Myocyte (in vitro differentiated cells): ENCODE results near the gene TSEN54. TPM values are rescaled to one million over a fixed set of nuclear protein-coding genes. Genes with fewer than 3 reads are reported as not detected.
A peak's percentile ranks its signal among the peaks of the same experiment; 100 is the strongest.

Source experiments
- DNase-seq: peaks from one replicate; pipeline ENCODE4 v3.0.0-alpha.2; 2012; ENCODE audit warnings: low read depth
- total RNA-seq: library from RNA; depleted of rRNA; stranded (reverse); fragments of >200 nt; gene quantifications from 2 replicates; pipeline ENCODE4 v1.2.3, GENCODE V29; 2014

TSEN54 gene
- total RNA-seq, 1 donor from 2014 or later, result 28.2 TPM

- DNase-seq, result no peak
These were observed 12.4 kb upstream of the TSEN54 start for GRCh38 chr17:75503976-75504346.

GRCh38 chr17:75504347-75505151 lies 11.8 kb upstream of the TSEN54 start:
- peak; percentile 85 for DNase-seq

DNA sequence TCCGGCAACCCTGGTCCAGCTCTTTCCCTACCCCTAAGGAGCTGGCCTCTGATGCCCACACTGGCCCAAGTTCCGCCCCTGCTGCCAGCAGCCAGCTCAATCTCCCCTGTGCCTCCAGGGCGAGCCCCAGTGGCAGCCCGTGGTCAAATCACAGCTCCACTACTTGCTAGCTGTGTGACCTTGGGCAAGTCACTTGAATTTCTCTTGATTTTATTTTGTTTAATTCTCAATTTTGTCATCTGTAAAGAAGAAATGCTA lies 11.2 kb upstream of the TSEN54 start:
- no peak for DNase-seq

- DNase-seq, result no peak
These were observed 10.7 kb upstream of the TSEN54 start for GRCh38 chr17:75505640-75506039.

GRCh38 chr17:75506134-75506533 lies 10.2 kb upstream of the TSEN54 start:
- DNase-seq, result no peak

DNA sequence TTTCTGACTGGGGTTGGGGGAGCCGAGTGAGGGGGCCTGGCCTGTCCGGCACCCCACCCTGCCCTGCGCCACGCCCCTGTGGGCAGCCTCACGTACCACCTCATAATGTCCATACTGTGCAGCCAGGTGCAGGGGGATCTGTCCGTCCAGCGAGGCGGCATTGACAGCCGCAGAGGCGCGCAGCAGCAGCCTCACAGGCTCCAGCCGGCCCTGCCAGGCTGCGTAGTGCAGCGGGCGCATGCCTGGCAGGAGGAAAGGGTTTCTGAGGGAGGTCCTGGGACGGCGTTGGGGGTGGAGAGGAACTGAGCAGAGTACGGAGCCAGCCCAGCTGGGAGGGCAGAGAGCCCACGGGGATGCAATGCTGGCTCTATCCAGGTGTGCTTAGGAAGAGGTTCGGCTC lies 9.4 kb upstream of the TSEN54 start:
- DNase-seq, result no peak

GRCh38 chr17:75507733-75508719 lies 8.3 kb upstream of the TSEN54 start:
- no peak for DNase-seq

DNA sequence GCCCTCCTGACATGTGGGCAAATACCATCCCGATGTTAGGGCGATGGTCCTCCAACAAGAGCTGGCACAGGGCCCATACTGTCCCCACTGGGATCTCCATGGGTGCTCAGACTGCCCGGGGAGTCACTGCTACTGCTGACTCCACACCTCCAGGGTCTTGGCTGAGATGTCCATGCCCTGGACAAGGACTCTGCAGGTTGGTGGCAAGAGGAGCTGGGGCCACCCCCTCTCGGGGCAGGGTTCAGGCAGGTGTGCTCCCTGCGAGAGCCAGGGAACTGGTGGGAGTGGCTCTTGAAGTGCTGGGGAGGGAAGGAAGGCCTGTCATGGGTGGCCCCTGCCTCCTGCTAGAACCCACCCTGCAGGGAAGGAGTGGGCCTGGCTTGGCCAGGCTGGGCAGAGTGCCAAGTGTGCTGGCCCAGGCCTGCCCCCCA lies 7.4 kb upstream of the TSEN54 start:
- no peak for DNase-seq

DNA sequence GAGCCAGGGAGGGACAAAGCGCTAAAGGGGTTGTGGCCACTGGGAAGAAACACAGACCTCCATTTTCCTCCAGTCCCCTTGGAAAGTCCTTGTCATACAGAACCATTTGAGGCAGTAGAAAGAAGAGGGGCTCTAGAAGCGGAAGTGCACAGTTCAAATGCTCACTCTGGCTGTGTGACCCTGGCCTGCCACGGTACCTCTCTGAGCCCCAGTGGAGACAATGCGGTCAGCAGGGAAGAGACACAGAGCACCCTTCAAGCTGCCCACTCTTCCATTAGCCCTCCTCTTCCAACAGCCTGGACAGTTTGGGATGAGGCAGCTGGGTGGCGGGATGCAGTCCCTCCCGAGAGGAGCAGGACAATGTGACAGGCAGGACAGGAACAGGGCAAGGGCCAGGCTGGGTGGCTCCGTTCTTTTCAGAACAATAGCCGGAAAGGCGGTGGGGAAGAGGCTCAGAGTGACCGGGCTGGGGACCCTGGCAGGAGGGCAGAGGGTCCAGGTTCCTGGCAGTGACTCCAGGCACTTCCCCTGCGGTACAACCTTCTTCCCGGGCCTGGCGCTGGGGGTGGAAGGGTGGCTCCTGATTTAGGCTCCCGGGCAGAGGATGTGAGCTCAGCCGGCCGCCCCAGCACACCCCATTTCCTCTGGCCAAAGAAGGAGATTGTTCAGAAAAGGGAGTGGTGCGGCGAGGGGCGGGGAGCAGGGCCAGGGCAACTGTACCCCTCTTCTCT lies 6.6 kb upstream of the TSEN54 start:
- DNase-seq, result no peak

DNA sequence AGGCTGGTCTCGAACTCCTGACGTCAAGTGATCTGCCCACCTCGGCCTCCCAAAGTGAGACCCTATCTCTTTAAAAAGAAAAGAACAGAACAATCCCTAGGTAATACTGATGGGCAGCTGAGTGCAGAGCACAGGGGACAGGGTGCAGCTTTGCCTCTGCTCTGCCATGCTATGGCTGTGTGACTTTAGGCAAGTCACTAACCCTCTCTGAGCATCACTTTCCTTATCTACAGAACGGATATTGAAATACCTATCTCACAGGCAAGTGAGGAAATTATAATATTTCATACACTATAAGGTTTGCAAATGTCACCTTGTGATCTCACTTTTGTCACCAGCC lies 5.1 kb upstream of the TSEN54 start:
- DNase-seq, result no peak

- DNase-seq, result no peak
These were observed 4.4 kb upstream of the TSEN54 start for GRCh38 chr17:75511610-75512575.

- DNase-seq, result no peak
These were observed 3.2 kb upstream of the TSEN54 start for GRCh38 chr17:75512926-75513640.

DNA sequence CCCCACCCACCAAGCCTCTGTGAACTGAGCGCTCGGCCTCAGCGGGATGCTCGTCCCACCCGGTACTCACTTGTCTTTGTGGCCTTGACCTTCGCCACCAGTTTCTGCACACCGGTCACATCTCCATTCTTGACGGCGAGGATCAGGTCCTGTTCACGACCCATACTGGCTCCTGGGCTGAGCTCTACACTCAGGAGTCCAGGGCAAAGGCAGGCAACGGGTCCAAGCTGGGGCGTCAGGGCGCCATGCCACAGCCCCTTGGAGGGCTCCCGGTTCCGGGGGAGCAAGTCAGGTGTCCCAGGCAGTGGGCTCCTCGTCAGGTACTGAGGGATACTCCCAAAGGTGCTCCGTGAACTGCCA lies 2.7 kb upstream of the TSEN54 start:
- DNase-seq, result no peak

DNA sequence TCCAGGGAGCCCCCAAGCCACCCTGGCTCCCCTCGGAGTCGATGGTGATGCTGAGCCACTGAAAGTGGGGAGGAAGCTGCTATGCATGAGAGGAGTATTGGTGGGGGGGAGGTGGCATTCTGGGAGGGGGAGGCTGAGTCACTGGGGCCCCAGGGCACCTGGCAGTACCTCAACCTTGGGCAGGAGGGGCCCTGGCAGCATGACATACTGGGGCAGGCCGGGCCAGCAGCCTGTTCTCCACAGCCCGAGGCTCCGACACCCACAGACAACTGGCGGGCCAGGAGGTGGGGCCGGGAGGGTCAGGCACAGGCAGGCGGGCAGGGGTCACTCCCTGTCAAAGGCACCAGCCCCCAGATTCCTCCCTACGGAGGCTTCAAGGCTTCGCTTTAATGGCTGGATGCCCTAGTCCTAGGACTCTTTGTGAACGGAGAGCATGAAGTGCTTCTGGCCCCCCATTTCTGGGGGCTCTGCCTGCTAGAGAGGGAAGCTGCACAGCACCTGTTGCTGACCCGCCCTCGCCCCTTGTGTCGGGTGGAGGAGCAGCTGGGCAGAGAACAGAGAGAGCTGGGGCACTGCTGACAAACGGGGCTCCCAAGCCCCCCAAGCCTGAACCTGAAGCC lies 1.9 kb upstream of the TSEN54 start:
- DNase-seq, result peak; percentile 62

GRCh38 chr17:75514919-75515495 lies 1.3 kb upstream of the TSEN54 start:
- DNase-seq, result no peak

- DNase-seq, result peak; percentile 93
These were observed 653 bp upstream of the TSEN54 start, which contains the start of gene CASKIN2 for GRCh38 chr17:75515496-75516254. CASKIN2 (minus strand) TSS chr17:75515537; CDS start chr17:75513804, 1,733 bp downstream.

DNA sequence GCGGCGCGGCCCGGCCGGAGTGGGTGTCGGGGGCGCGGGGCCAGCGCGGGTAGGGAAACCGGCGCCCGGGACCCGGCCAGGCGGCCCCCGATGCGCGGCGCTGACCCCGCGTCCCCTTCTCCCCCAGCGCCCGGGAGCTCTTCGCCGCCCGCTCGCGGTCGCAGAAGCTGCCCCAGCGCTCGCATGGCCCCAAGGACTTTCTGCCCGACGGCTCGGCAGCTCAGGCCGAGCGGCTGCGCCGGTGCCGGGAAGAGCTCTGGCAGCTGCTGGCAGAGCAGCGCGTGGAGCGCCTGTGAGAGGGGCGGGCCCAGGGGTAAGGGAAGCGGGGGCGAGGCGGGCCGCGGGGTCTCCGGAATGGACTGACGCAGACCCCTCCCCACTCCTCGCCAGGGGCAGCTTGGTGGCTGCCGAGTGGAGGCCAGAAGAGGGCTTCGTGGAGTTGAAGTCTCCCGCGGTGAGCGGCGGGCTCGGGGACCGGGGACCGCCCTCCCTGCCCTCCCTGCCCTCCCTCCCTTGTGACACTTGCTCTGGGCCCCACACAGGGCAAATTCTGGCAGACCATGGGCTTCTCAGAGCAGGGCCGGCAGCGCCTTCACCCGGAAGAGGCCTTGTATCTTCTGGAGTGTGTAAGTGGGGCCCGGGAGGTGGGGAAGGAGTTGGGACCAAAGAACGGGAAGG lies 430 bp downstream of the TSEN54 start:
- DNase-seq, result no peak
